ENCODE data around the gene ARHGAP23. TPM values are rescaled to one million over a fixed set of nuclear protein-coding genes. Genes with fewer than 3 reads are reported as not detected.
"Not testable (repeated sequence)": the region's sequence is repeated elsewhere in the genome, so short reads cannot be mapped to it uniquely, and the experiment has no call there.

Gene ARHGAP23
- total and polyA plus RNA-seq, 4 donors, result 18.3 to 91.7 (median 39.2) TPM

DNA sequence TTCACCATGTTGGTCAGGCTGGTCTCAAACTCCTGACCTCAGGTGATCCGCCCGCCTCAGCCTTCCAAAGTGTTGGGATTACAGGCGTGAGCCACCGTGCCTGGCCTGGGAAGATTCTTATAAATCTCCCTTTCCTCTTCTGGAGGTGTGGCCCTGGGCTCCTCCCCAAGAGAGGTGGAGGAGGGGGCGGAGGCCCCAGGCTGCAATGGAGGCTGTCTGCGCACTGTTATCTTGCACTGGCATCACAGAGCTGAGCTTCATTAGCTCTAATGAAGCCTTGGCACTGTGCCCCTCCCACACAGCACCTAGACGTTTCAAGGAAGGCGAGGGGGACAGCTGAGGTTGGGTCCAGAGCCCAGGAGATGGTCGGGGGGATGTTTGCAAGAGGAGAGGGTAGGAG, 7.5 kb downstream of the ARHGAP23 start:
- no peaks in the 10 kb centered on the region for H3K9me3 ChIP-seq (ENCODE audit: control insufficient read depth in 4 of 4, insufficient read depth in 3 of 4, low read length in 3 of 4)
- TF ChIP-seq, protein P1, sequence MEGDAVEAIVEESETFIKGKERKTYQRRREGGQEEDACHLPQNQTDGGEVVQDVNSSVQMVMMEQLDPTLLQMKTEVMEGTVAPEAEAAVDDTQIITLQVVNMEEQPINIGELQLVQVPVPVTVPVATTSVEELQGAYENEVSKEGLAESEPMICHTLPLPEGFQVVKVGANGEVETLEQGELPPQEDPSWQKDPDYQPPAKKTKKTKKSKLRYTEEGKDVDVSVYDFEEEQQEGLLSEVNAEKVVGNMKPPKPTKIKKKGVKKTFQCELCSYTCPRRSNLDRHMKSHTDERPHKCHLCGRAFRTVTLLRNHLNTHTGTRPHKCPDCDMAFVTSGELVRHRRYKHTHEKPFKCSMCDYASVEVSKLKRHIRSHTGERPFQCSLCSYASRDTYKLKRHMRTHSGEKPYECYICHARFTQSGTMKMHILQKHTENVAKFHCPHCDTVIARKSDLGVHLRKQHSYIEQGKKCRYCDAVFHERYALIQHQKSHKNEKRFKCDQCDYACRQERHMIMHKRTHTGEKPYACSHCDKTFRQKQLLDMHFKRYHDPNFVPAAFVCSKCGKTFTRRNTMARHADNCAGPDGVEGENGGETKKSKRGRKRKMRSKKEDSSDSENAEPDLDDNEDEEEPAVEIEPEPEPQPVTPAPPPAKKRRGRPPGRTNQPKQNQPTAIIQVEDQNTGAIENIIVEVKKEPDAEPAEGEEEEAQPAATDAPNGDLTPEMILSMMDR (IDR thresholded peaks at IDR 0.05; ENCODE audit: control extremely low read depth, extremely low read depth), result no peak
- no peaks in the 10 kb centered on the region for H3K27me3 ChIP-seq (ENCODE audit: control insufficient read depth in 3 of 3, insufficient read depth in 3 of 3, low read length in 2 of 3)
- no peak overlapping the region for H3K27ac ChIP-seq (ENCODE audit: low read depth in 1 of 2, low read length in 1 of 2)
- DNase-seq, result no peak
- ATAC-seq (ENCODE audit: insufficient read depth, low FRiP score), result no peak
- 76% methylated on average over 9 of the region's 9 CpGs for WGBS, 2 donors
- no peak overlapping the region for H3K4me3 ChIP-seq
- H3K4me1 ChIP-seq (ENCODE audit: control insufficient read depth in 5 of 5, insufficient read depth in 5 of 5, low read length in 5 of 5), result peaks cover 0 to 1% (median 0%) of the 10 kb centered on the region in 5 donors
- H3K9ac ChIP-seq (ENCODE audit: insufficient read depth in 1 of 2, low read length in 2 of 2), result no peak overlapping the region
- no peaks in the 10 kb centered on the region for H3K36me3 ChIP-seq (ENCODE audit: control insufficient read depth in 4 of 4, insufficient read depth in 4 of 4, low read length in 4 of 4)

DNA sequence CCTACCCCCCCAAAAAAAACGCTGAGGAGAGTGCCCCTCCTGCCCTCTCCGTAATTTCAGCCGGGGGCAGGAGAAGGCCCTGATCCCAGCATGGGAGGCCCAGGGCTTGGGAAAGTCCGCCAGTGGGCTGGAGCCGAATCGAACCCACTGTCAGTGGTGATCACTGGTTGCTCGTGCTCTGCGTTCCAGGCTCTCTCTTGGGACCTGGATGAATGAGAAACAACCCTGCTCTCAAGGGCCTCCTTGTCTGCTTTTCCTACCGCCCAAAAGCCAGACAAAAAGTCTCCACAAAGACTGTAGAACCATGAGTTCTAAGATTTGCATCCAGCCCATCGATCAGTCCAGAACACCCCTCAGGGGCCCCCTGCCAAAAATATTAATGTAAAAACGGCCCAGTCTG, 8.1 kb downstream of the ARHGAP23 start:
- no peaks in the 10 kb centered on the region for H3K27me3 ChIP-seq (ENCODE audit: control insufficient read depth in 3 of 3, insufficient read depth in 3 of 3, low read length in 2 of 3)
- H3K9me3 ChIP-seq (ENCODE audit: control insufficient read depth in 4 of 4, insufficient read depth in 3 of 4, low read length in 3 of 4), result no peaks in the 10 kb centered on the region
- peaks cover 0 to 6% (median 0%) of the 10 kb centered on the region in 5 donors for H3K4me1 ChIP-seq (ENCODE audit: control insufficient read depth in 5 of 5, insufficient read depth in 5 of 5, low read length in 5 of 5)
- 79 to 81% methylated on average over 11 of the region's 11 CpGs for WGBS, 2 donors
- ATAC-seq (ENCODE audit: insufficient read depth, low FRiP score) (no peak), DNase-seq (no peak)
- no peak overlapping the region for H3K27ac ChIP-seq (ENCODE audit: low read depth in 1 of 2, low read length in 1 of 2)
- no peak overlapping the region for H3K9ac ChIP-seq (ENCODE audit: insufficient read depth in 1 of 2, low read length in 2 of 2)
- TF ChIP-seq, protein P1 (IDR thresholded peaks at IDR 0.05; ENCODE audit: control extremely low read depth, extremely low read depth), result no peak
- H3K36me3 ChIP-seq (ENCODE audit: control insufficient read depth in 4 of 4, insufficient read depth in 4 of 4, low read length in 4 of 4), result no peaks in the 10 kb centered on the region
- H3K4me3 ChIP-seq, result no peak overlapping the region

DNA sequence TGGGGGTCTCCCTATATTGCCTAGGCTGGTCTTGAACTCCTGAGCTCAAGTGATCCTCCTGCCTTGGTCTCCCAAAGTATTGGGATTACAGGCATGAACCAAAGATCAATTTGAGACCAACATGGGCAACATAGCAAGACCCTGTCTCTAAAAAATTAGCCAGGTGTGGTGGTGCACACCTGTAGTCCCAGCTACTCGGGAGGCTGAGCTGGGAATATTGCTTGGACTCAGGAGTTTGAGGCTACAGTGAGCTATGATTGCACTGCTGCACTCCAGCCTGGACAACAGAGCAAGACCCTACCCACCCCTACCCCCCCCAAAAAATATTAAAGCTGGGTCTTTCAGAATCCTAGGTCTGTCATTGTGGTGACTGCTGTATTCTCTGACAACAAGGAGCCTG, 9.0 kb downstream of the ARHGAP23 start:
- not testable (repeated sequence) for H3K36me3 ChIP-seq (ENCODE audit: control insufficient read depth in 4 of 4, insufficient read depth in 4 of 4, low read length in 4 of 4); ATAC-seq (ENCODE audit: insufficient read depth, low FRiP score); DNase-seq

DNA sequence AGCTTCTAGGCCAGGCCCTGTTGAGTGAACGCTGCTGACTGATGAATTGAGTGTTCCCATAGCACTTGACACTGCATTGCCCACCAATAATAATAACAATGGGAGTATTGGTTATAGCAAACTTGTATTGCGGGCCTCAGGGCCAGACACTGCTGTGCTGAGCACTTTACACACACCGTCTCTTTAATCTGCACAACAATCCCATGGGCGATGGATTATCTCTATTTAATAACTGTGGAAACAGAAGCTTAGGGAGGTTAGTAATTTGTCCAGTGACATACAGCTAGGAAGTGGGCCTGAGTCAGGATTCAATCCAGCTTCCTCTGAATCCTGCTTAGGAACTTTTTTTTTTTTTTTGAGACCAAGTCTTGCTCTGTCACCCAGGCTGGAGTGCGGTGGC, 11.2 kb downstream of the ARHGAP23 start:
- no peaks in the 10 kb centered on the region for H3K36me3 ChIP-seq (ENCODE audit: control insufficient read depth in 4 of 4, insufficient read depth in 4 of 4, low read length in 4 of 4)
- no peaks in the 10 kb centered on the region for H3K27me3 ChIP-seq (ENCODE audit: control insufficient read depth in 3 of 3, insufficient read depth in 3 of 3, low read length in 2 of 3)
- ATAC-seq (ENCODE audit: insufficient read depth, low FRiP score) (no peak), DNase-seq (no peak)
- H3K27ac ChIP-seq (ENCODE audit: low read depth in 1 of 2, low read length in 1 of 2), result no peak overlapping the region
- H3K4me1 ChIP-seq (ENCODE audit: control insufficient read depth in 5 of 5, insufficient read depth in 5 of 5, low read length in 5 of 5), result peaks cover 0 to 15% (median 5%) of the 10 kb centered on the region in 5 donors
- TF ChIP-seq, protein P1 (IDR thresholded peaks at IDR 0.05; ENCODE audit: control extremely low read depth, extremely low read depth), result no peak
- H3K9me3 ChIP-seq (ENCODE audit: control insufficient read depth in 4 of 4, insufficient read depth in 3 of 4, low read length in 3 of 4), result no peaks in the 10 kb centered on the region
- H3K4me3 ChIP-seq, result no peak overlapping the region
- WGBS, 2 donors, result 94 to 95% methylated on average over 5 of the region's 5 CpGs
- H3K9ac ChIP-seq (ENCODE audit: insufficient read depth in 1 of 2, low read length in 2 of 2), result no peak overlapping the region

More for the DNA sequence above, 9.0 kb downstream of the ARHGAP23 start:
- not testable (repeated sequence) for H3K4me1 ChIP-seq (ENCODE audit: control insufficient read depth in 5 of 5, insufficient read depth in 5 of 5, low read length in 5 of 5); H3K4me3 ChIP-seq; H3K9me3 ChIP-seq (ENCODE audit: control insufficient read depth in 4 of 4, insufficient read depth in 3 of 4, low read length in 3 of 4); H3K27ac ChIP-seq (ENCODE audit: low read depth in 1 of 2, low read length in 1 of 2); H3K27me3 ChIP-seq (ENCODE audit: control insufficient read depth in 3 of 3, insufficient read depth in 3 of 3, low read length in 2 of 3); H3K9ac ChIP-seq (ENCODE audit: insufficient read depth in 1 of 2, low read length in 2 of 2)
- 91 to 100% methylated on average over 1 of the region's 1 CpG for WGBS, 2 donors
